ENCODE measurements around the gene MAPK6. TPM values are rescaled to one million over a fixed set of nuclear protein-coding genes. Genes with fewer than 3 reads are reported as not detected.

Gene MAPK6
- total and polyA plus RNA-seq, 10 of the 15 experiments (the other 5 are each of a cell fraction or from before 2014, with no cell fraction given): 20.6 to 100 (median 52.6) TPM

DNA sequence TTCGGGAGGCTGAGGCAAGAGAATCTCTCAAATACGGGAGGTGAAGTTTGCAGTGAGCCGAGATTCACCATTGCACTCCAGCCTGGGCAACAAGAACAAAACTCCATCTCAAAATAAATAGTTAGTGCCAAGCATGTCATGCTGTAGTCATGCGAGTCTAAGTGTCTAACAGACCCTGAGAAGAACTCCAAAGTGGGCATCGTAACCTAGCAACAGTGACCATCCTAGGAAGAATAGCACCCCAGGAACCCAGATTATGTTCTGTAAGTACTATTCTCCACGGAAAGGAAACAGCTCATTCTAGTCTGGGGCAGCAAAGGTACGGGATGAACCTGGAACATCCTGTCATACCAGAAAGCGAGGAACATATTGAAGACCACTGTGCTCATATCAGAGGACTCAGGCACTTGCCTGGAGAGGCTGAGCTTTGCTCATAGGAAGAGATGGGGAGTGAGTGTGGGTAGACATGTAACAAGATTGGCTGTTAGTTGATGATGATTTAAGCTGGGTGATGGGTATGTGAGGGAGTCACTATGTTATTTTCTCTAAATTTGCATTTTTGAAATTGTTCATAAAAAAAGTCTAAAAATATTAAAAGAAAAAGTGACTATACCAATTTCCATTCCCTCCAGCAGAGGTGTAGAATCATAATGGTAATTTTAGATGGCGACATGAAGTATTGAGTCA, 61.8 kb downstream of the MAPK6 start:
- no peaks in the 10 kb centered on the region for H3K9me3 ChIP-seq (replicated peaks; ENCODE audit: control insufficient read depth, insufficient read depth, low read length)
- ChIA-PET SMC1A (ENCODE audit: uncharacterized antibody, unreplicated experiment) (interaction anchor here (0.8 to 11.2 kb wide), 15 partner anchors 9 to 146 kb away, joined by 3 to 272 read pairs (median 5); partner anchors contain the start of genes BCL2L10 and LEO1), RAD21 (ENCODE audit: unreplicated experiment) (interaction anchor here (0.8 to 10.3 kb wide), 13 partner anchors 9 to 140 kb away, joined by 3 to 203 read pairs (median 5); partner anchors contain the start of gene BCL2L10), POLR2A (interaction anchor here (1.7 to 10.3 kb wide), 4 partner anchors 19 to 74 kb away, joined by 4 to 151 read pairs (median 54); partner anchors contain the start of gene BCL2L10), CTCF (interaction anchor here (0.9 to 11.1 kb wide), 15 partner anchors 11 to 192 kb away, joined by 3 to 251 read pairs (median 8); partner anchors contain the start of genes BCL2L10 and LEO1)
- H3K4me1 ChIP-seq (ENCODE audit: control insufficient read depth, insufficient read depth, low read length): peaks cover 32% of the 10 kb centered on the region
- no peak overlapping the region for H2AFZ ChIP-seq (ENCODE audit: control insufficient read depth, low read depth, low read length)
- no peak for DNase-seq (ENCODE audit: low read depth, low spot score)
- no peak overlapping the region for H3K4me2 ChIP-seq (ENCODE audit: control insufficient read depth, insufficient read depth)
- ATAC-seq: no peak
- H4K20me1 ChIP-seq (ENCODE audit: control insufficient read depth, insufficient read depth): no peaks in the 10 kb centered on the region
- intact Hi-C loops (cut with micrococcal nuclease; ENCODE audit: unreplicated experiment): no loop called here
- no peaks in the 10 kb centered on the region for H3K27me3 ChIP-seq (replicated peaks in 1 of 2; ENCODE audit: control insufficient read depth in 2 of 2, insufficient read depth in 2 of 2, low read length in 1 of 2)
- H3K27ac ChIP-seq (ENCODE audit: control insufficient read depth, insufficient read depth): no peak overlapping the region
- no TSS peak for BruUV-seq (replicated peaks)
- H3K4me3 ChIP-seq: no peak overlapping the region
- no peak overlapping the region for H3K9ac ChIP-seq (ENCODE audit: control insufficient read depth, insufficient read depth, low read length)
- H3K79me2 ChIP-seq (ENCODE audit: control insufficient read depth, insufficient read depth, low read length): peaks cover 13% of the 10 kb centered on the region
- FAIRE-seq: no peak
- in situ Hi-C loops (cut with MboI): no loop called here
- WGBS (ENCODE audit: insufficient coverage, insufficient replicate concordance, low lambda C conversion rate, missing lambda C conversion rate): 91% methylated on average over 9 of the region's 9 CpGs
- no peaks in the 10 kb centered on the region; a peak in 3 of 4 replicates for H3K36me3 ChIP-seq (ENCODE audit: control insufficient read depth in 2 of 2, insufficient read depth in 2 of 2, low read length in 1 of 2)
- no peak for TF ChIP-seq ESRRA (IDR thresholded peaks at IDR 0.05; ENCODE audit: low read length)
- no peak for TF ChIP-seq SRF (IDR thresholded peaks at IDR 0.05; ENCODE audit: low read depth in 2 of 2, low read length in 2 of 2)
- no peak for TF ChIP-seq FOXK2 (IDR thresholded peaks at IDR 0.05)
- no peak for TF ChIP-seq RELA (IDR thresholded peaks at IDR 0.05; ENCODE audit: borderline replicate concordance, partially characterized antibody)
- no peak for TF ChIP-seq ZNF207 (IDR thresholded peaks at IDR 0.05; ENCODE audit: borderline replicate concordance)
- no peak for TF ChIP-seq POLR2A (IDR thresholded peaks at IDR 0.05; ENCODE audit: low read depth, low read length)

Data from GM12878 (cell line).